Endothelial cell of umbilical vein (primary cell): Measurements from ENCODE around the gene TYROBP. TPM values are rescaled to one million over a fixed set of nuclear protein-coding genes. Genes with fewer than 3 reads are reported as not detected.

Experiments used
- BruUV-seq: library from RNA; stranded (reverse); fragments of 400-500 nt; replicated peaks from 2 replicates; lab custom pipeline; 2021; lab: Mats Ljungman, UMichigan
- CTCF ChIA-PET: fragments of 300-600, 350-600 bp; sonication (Branson Sonifier 250); formaldehyde crosslinking; loops from one replicate; lab custom pipeline; 2021; ENCODE audit warnings: antibody characterized with exemption, inconsistent platforms; lab: Charles Lee
- POLR2A ChIA-PET: fragments of 300-600, 350-600 bp; sonication (Branson Sonifier 250); formaldehyde crosslinking; loops from one replicate; lab custom pipeline; 2021; ENCODE audit warnings: antibody characterized with exemption, inconsistent platforms; lab: Charles Lee
- DNase-seq: peaks from one replicate; pipeline ENCODE4 v3.0.0-alpha.2; 2011; ENCODE audit warnings: low read depth, low spot score
- FAIRE-seq: peaks from 2 replicates; lab custom pipeline; 2011; peaks lifted over from hg19 to GRCh38; lab: Jason Lieb, UNC
- H2AFZ ChIP-seq: 2 replicates; pipeline ENCODE4 v1.6.0; 2012; ENCODE audit warnings: low read depth, low read length, control low read depth, inconsistent platforms
- H3K27ac ChIP-seq: 2 replicates; pipeline ENCODE4 v1.5.1; 2011; ENCODE audit warnings: low read depth, mild to moderate bottlenecking, control low read depth, low read length, moderate library complexity; ENCODE audit not compliant: insufficient read depth
- H3K27me3 ChIP-seq, 2 experiments: 2 replicates each; pipeline versions ENCODE4 v1.6.0 to v1.6.1; 2011; ENCODE audit warnings: low read length in 2 of 2, mixed read lengths in 1 of 2; ENCODE audit not compliant: control insufficient read depth in 2 of 2, insufficient read depth in 2 of 2
- H3K36me3 ChIP-seq, 2 experiments: 2 replicates in 1 of 2; 3 replicates in 1 of 2; pipeline ENCODE4 v1.5.1; 2011; ENCODE audit warnings: low read length in 2 of 2, mild to moderate bottlenecking in 1 of 2, moderate library complexity in 1 of 2; ENCODE audit not compliant: control insufficient read depth in 2 of 2, insufficient read depth in 2 of 2; ENCODE audit errors: extremely low read depth in 1 of 2
- H3K4me1 ChIP-seq: 3 replicates; pipeline ENCODE4 v1.5.1; 2011; ENCODE audit warnings: mild to moderate bottlenecking, low read length; ENCODE audit not compliant: control insufficient read depth, insufficient read depth; ENCODE audit errors: extremely low read depth
- H3K4me2 ChIP-seq: 2 replicates; pipeline ENCODE4 v1.6.1; 2011; ENCODE audit warnings: low read length, control low read depth, mixed read lengths; ENCODE audit not compliant: insufficient read depth
- H3K4me3 ChIP-seq, 3 experiments: fragments of 200-600 bp in 1 of 3; sonication (generic), shearing (Covaris generic) in 1 of 3; replicated peaks in 1 of 3; 2 replicates each; pipeline ENCODE4 v1.5.1; 2011 to 2016; ENCODE audit warnings: control low read depth in 3 of 3, low read length in 3 of 3, mild to moderate bottlenecking in 2 of 3, inconsistent platforms in 1 of 3, low read depth in 1 of 3, moderate library complexity in 1 of 3; ENCODE audit not compliant: insufficient read depth in 1 of 3
- H3K79me2 ChIP-seq: 2 replicates; pipeline ENCODE4 v1.6.0; 2012; ENCODE audit warnings: low read length, inconsistent platforms; ENCODE audit not compliant: control insufficient read depth, insufficient read depth
- H3K9ac ChIP-seq: replicated peaks from 2 replicates; pipeline ENCODE3; 2011; ENCODE audit warnings: low read length, control low read depth; ENCODE audit not compliant: insufficient read depth; ENCODE audit errors: extremely low read depth
- H3K9me1 ChIP-seq: replicated peaks from 3 replicates; pipeline ENCODE4 v1.6.0; 2011; ENCODE audit warnings: mild to moderate bottlenecking, low read length; ENCODE audit not compliant: control insufficient read depth, insufficient read depth; ENCODE audit errors: extremely low read depth
- H3K9me3 ChIP-seq: replicated peaks from 2 replicates; pipeline ENCODE4 v1.5.1; 2012; ENCODE audit warnings: low read length, inconsistent platforms; ENCODE audit not compliant: control insufficient read depth, insufficient read depth
- H4K20me1 ChIP-seq: replicated peaks from 2 replicates; pipeline ENCODE3; 2011; ENCODE audit warnings: mild to moderate bottlenecking, low read length; ENCODE audit not compliant: control insufficient read depth, insufficient read depth; ENCODE audit errors: extremely low read depth
- EZH2 ChIP-seq: IDR thresholded peaks from 2 replicates; pipeline ENCODE4 v1.6.1; 2012; ENCODE audit warnings: borderline replicate concordance, low read depth, mild to moderate bottlenecking, moderate library complexity, low read length, inconsistent platforms; ENCODE audit not compliant: severe bottlenecking
- FOS ChIP-seq: IDR thresholded peaks from 2 replicates; pipeline ENCODE4 v1.6.1; 2011; ENCODE audit warnings: mild to moderate bottlenecking, low read length, moderate library complexity, borderline replicate concordance; ENCODE audit not compliant: insufficient read depth
- GATA2 ChIP-seq: IDR thresholded peaks from 2 replicates; pipeline ENCODE4 v1.7.0; 2011; ENCODE audit warnings: low read depth, mild to moderate bottlenecking, moderate library complexity, mixed read lengths, low read length; ENCODE audit not compliant: insufficient read length, insufficient read depth
- JUN ChIP-seq: IDR thresholded peaks from 2 replicates; pipeline ENCODE4 v1.6.1; 2011; ENCODE audit warnings: borderline replicate concordance, low read depth; ENCODE audit not compliant: insufficient read length, insufficient read depth
- MYC ChIP-seq: IDR thresholded peaks from one replicate; pipeline ENCODE4 v1.6.1; 2011; ENCODE audit warnings: mild to moderate bottlenecking, low read depth, low read length
- POLR2A ChIP-seq: IDR thresholded peaks from 2 replicates; pipeline ENCODE4 v1.6.1; 2012; ENCODE audit warnings: low read depth, mild to moderate bottlenecking, control low read depth, low read length
- POLR2AphosphoS5 ChIP-seq: IDR thresholded peaks from 2 replicates; pipeline ENCODE4 v1.6.1; 2012; ENCODE audit warnings: low read depth, mild to moderate bottlenecking, control low read depth, low read length, moderate library complexity; ENCODE audit not compliant: insufficient read depth
- dilution Hi-C: fragments of 300-500 bp; cut with MboI; formaldehyde crosslinking; loops from one replicate; pipeline ENCODE4 v1.15.0; 2019; ENCODE audit warnings: low sequenced_read_pairs; ENCODE audit not compliant: extremely low pct_ligation_motif_present
- intact Hi-C: fragments of 100-400 bp; cut with micrococcal nuclease; formaldehyde crosslinking; loops from one replicate; pipeline ENCODE4 v1.10.0; 2022
- polyA plus RNA-seq, 4 experiments: library from polyadenylated mRNA; depleted of rRNA in 3 of 4; stranded (reverse) in 3 of 4; unstranded in 1 of 4; fragments of >200 nt; gene quantifications; 2 replicates each; pipeline versions ENCODE4 v1.2.1 to v1.2.3, GENCODE V29; 2011 to 2012; ENCODE audit warnings: missing spikeins in 1 of 4
- total RNA-seq: library from RNA; stranded (reverse); gene quantifications from 2 replicates; pipeline ENCODE4 v1.2.3, GENCODE V29; 2021
- TF ChIP-seq, protein P1 (sequence below): IDR thresholded peaks from 2 replicates; pipeline ENCODE4 v1.6.1; 2011; ENCODE audit not compliant: insufficient read depth, insufficient read length
- TF ChIP-seq, protein P2 (sequence below), 2 donors: IDR thresholded peaks; 1 replicate in 1 of 2; 2 replicates in 1 of 2; pipeline ENCODE4 v1.5.1; 2011; ENCODE audit warnings: low read length in 2 of 2, mild to moderate bottlenecking in 2 of 2, moderate library complexity in 2 of 2, control low read depth in 1 of 2, inconsistent platforms in 1 of 2, low read depth in 1 of 2; ENCODE audit not compliant: insufficient read depth in 1 of 2; ENCODE audit errors: extremely low read depth in 1 of 2

The TYROBP gene
- total and polyA plus RNA-seq, 2 donors (not counting 3 experiments of a cell fraction or from before 2014, with no cell fraction given) = not detected

DNA sequence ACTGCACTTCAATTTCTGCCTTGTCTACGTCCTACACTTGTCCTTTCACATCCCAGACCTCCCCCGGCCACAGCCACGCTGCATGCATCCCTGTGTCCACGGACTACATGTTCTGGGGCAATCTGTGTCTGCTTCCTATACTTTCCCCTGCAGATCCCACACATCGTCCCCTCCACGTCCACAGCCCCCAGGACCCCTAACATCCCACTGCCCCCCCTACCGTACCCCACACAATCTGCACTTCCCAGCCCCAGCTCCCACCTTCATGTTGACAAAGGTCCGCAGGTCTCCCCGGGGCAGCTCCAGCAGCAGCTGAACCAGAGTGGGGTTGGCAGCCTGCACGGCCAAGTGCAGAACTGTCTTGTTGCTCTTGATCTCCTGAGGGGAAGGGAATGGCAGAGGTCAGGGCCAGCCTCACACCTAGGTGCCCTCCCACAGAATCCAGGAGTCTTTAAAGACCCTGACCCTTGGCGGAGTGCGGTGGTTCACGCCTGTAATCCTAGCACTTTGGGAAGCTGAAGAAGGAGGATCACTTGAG is 17.9 kb downstream of the TYROBP start:
- CTCF ChIA-PET = no interaction called here
- dilution Hi-C loops = no loop called here

More for the DNA sequence above, 17.9 kb downstream of the TYROBP start:
- intact Hi-C loops = no loop called here
- Histone ChIP-seq H4K20me1 (no peaks in the 10 kb centered on the region), H3K4me3 (no peak overlapping the region), H3K4me2 (no peak overlapping the region), H3K9me1 (no peaks in the 10 kb centered on the region), H3K9ac (no peak overlapping the region), H3K27me3 (no peaks in the 10 kb centered on the region), H3K36me3 (peaks cover 0 to 19% of the 10 kb centered on the region in 2 experiments), H3K9me3 (no peaks in the 10 kb centered on the region), H3K27ac (no peak overlapping the region), H2AFZ (no peak overlapping the region), H3K79me2 (no peaks in the 10 kb centered on the region), H3K4me1 (no peaks in the 10 kb centered on the region)
- no peak for TF ChIP-seq EZH2
- TF ChIP-seq, protein P1, sequence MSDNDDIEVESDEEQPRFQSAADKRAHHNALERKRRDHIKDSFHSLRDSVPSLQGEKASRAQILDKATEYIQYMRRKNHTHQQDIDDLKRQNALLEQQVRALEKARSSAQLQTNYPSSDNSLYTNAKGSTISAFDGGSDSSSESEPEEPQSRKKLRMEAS = no peak
- TF ChIP-seq GATA2 = no peak
- TF ChIP-seq FOS = no peak
- TF ChIP-seq, protein P2, sequence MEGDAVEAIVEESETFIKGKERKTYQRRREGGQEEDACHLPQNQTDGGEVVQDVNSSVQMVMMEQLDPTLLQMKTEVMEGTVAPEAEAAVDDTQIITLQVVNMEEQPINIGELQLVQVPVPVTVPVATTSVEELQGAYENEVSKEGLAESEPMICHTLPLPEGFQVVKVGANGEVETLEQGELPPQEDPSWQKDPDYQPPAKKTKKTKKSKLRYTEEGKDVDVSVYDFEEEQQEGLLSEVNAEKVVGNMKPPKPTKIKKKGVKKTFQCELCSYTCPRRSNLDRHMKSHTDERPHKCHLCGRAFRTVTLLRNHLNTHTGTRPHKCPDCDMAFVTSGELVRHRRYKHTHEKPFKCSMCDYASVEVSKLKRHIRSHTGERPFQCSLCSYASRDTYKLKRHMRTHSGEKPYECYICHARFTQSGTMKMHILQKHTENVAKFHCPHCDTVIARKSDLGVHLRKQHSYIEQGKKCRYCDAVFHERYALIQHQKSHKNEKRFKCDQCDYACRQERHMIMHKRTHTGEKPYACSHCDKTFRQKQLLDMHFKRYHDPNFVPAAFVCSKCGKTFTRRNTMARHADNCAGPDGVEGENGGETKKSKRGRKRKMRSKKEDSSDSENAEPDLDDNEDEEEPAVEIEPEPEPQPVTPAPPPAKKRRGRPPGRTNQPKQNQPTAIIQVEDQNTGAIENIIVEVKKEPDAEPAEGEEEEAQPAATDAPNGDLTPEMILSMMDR (IDR thresholded peaks at IDR 0.05; ENCODE audit: extremely low read depth in 1 of 2, insufficient read depth in 1 of 2, low read depth in 1 of 2, low read length in 2 of 2) = no peak
- TF ChIP-seq POLR2A = no peak
- TF ChIP-seq MYC = no peak
- no peak for TF ChIP-seq POLR2AphosphoS5
- no peak for TF ChIP-seq JUN
- POLR2A ChIA-PET = no interaction called here
- DNase-seq = no peak
- no peak for FAIRE-seq
- BruUV-seq = no TSS peak
